Fibroblast of lung (primary cell): ENCODE data around the gene BRD8.
"Not testable (repeated sequence)": the region's sequence is repeated elsewhere in the genome, so short reads cannot be mapped to it uniquely, and the experiment has no call there.

Source experiments
- CTCF ChIP-seq, 2 donors: IDR thresholded peaks in 1 of 2; conservative IDR thresholded peaks in 1 of 2; 1 replicate in 1 of 2; 2 replicates in 1 of 2; pipeline ENCODE4 v1.5.1; 2011 to 2012; ENCODE audit warnings: low read length in 2 of 2, control low read depth in 1 of 2, inconsistent platforms in 1 of 2, low read depth in 1 of 2, mild to moderate bottlenecking in 1 of 2
- EZH2 ChIP-seq: IDR thresholded peaks from 2 replicates; pipeline ENCODE4 v1.5.1; 2012; ENCODE audit warnings: low read length, control low read depth, mild to moderate bottlenecking; ENCODE audit errors: missing control alignments

GRCh38 chr5:138155977-138156376 is 22.5 kb downstream of the BRD8 start:
- not testable (repeated sequence) for TF ChIP-seq CTCF (conservative IDR thresholded peaks at IDR 0.05 in 1 of 2, IDR thresholded peaks at IDR 0.05 in 1 of 2; ENCODE audit: low read depth in 1 of 2, low read length in 2 of 2); EZH2
